Ovary (tissue), 9 donors: ENCODE results near the gene EXOC6B. TPM values are rescaled to one million over a fixed set of nuclear protein-coding genes. Genes with fewer than 3 reads are reported as not detected.

Experiments
- DNase-seq, 5 donors: peaks; one replicate each; pipeline ENCODE4 v3.0.0-alpha.2; 2019 to 2020
- H3K27ac ChIP-seq, 2 donors: fragments of 200-600 bp; one replicate each; pipeline versions ENCODE4 v1.5.1 to v1.8.0; 2019 to 2022
- H3K27me3 ChIP-seq: fragments of 200-600 bp; one replicate; pipeline ENCODE4 v1.8.0; 2022
- H3K36me3 ChIP-seq: fragments of 200-600 bp; sonication (generic); one replicate; pipeline ENCODE4 v1.5.1; 2019
- H3K4me1 ChIP-seq: one replicate; pipeline ENCODE4 v1.8.1; 2013; ENCODE audit warnings: mild to moderate bottlenecking, moderate library complexity; ENCODE audit not compliant: insufficient read depth
- H3K4me3 ChIP-seq: fragments of 200-600 bp; sonication (generic); one replicate; pipeline ENCODE4 v1.5.1; 2017
- H3K9me3 ChIP-seq, 2 donors: fragments of 200-600 bp in 1 of 2; sonication (generic) in 1 of 2; one replicate each; pipeline versions ENCODE4 v1.5.1 to v1.8.1; 2013 to 2019; ENCODE audit warnings: mild to moderate bottlenecking in 1 of 2, moderate library complexity in 1 of 2
- CTCF ChIP-seq, 3 donors: fragments of 450-650 bp in 2 of 3; fragments of 200-600 bp in 1 of 3; IDR thresholded peaks; one replicate each; pipeline versions ENCODE4 v1.5.1 to v1.8.0; 2016 to 2022; ENCODE audit warnings: antibody characterized with exemption in 3 of 3, mild to moderate bottlenecking in 1 of 3
- EP300 ChIP-seq: sonication (generic); formaldehyde crosslinking; IDR thresholded peaks from one replicate; pipeline ENCODE4 v1.6.1; 2017; ENCODE audit warnings: antibody characterized with exemption
- POLR2A ChIP-seq: fragments of 450-650 bp; IDR thresholded peaks from one replicate; pipeline ENCODE4 v1.6.1; 2017; ENCODE audit warnings: antibody characterized with exemption, mild to moderate bottlenecking, moderate library complexity
- WGBS, 3 donors: extraction: QIAGEN DNeasy Blood & Tissue Kit in 1 of 3; methylation state at CpG; one replicate each; pipeline versions ENCODE4 v1.1.5 to v1.1.7; 2013 to 2017; 5-methylcytosine and 5-hydroxymethylcytosine counted together
- intact Hi-C, 4 donors: fragments of 100-400 bp; cut with DNase I; formaldehyde crosslinking; loops; one replicate each; pipeline versions ENCODE4 v1.11.0 to v1.15.1; 2022 to 2023
- polyA plus RNA-seq, 2 donors: library from polyadenylated mRNA; stranded (reverse); fragments of 200-250 nt in 1 of 2; fragments of 350-450 nt in 1 of 2; fragmentation: Illumina TruSeq in 1 of 2; extraction: RNeasy Lipid Tissue Mini Kit (QIAGEN cat#74804) in 1 of 2; gene quantifications; one replicate each; pipeline ENCODE4 v1.2.3, GENCODE V29; 2013 to 2014
- total RNA-seq, 7 donors: library from RNA; depleted of rRNA in 2 of 7; stranded (reverse); fragments of >200 nt in 2 of 7; fragmentation: NEBNext Ultra II Directional in 3 of 7; extraction: Animal tissue kit (Norgen Biotek cat#: 25700) in 3 of 7; gene quantifications; one replicate each; pipeline versions ENCODE4 v1.1.0 to v1.2.4, GENCODE V29; 2016 to 2023
- donor health status: DM: no; HTN: no; CAD: no; lungs with moderate emphysema.
- donor health status: DM: no; HTN: no; CAD: no.
- donor health status: Bipolar disorder and iron deficiency.
- donor health status: DM: yes; HTN: yes; CAD: no.
- donor health status: DM: no; HTN: no; CAD: no.
- donor health status: DM: yes; HTN: yes; CAD: no.

The EXOC6B gene
- total and polyA plus RNA-seq, 9 donors: 11.9 to 84.9 (median 57.8) TPM

- Histone ChIP-seq H3K27me3 (no peaks in the 10 kb centered on the region), H3K4me3 (no peak overlapping the region), H3K36me3 (no peaks in the 10 kb centered on the region), H3K4me1 (peaks cover 4% of the 10 kb centered on the region), H3K9me3 (no peaks in the 10 kb centered on the region), H3K27ac (no peak overlapping the region)
- intact Hi-C loops: loop anchor here in 2 of 4 donors (10.0 kb wide), 2 partner anchors 648 to 1018 kb away; no protein-coding TSS in a partner anchor
- WGBS, 3 donors: 16 to 26% (median 17%) methylated on average over 2 of the region's 2 CpGs
- no peak for DNase-seq
- no peak for TF ChIP-seq CTCF (IDR thresholded peaks at IDR 0.05)
- no peak for TF ChIP-seq EP300
- TF ChIP-seq POLR2A: no peak
Observed at GRCh38 chr2:72572501-72572900, 253.3 kb downstream of the EXOC6B start.

GRCh38 chr2:72570413-72570812 is 255.4 kb downstream of the EXOC6B start:
- Histone ChIP-seq H3K4me3 (no peak overlapping the region), H3K27ac (no peak overlapping the region), H3K9me3 (no peaks in the 10 kb centered on the region), H3K36me3 (no peaks in the 10 kb centered on the region), H3K4me1 (peaks cover 2% of the 10 kb centered on the region), H3K27me3 (no peaks in the 10 kb centered on the region)
- 81 to 86% (median 84%) methylated on average over 1 of the region's 1 CpG for WGBS, 3 donors
- DNase-seq: no peak
- intact Hi-C loops: loop anchor here in 2 of 4 donors (10.0 kb wide), 2 partner anchors 646 to 1016 kb away; no protein-coding TSS in a partner anchor
- TF ChIP-seq POLR2A (no peak), CTCF (IDR thresholded peaks at IDR 0.05) (no peak), EP300 (no peak)

- DNase-seq: no peak
- Histone ChIP-seq H3K36me3 (no peaks in the 10 kb centered on the region), H3K4me1 (no peaks in the 10 kb centered on the region), H3K27me3 (no peaks in the 10 kb centered on the region), H3K27ac (no peak overlapping the region), H3K9me3 (no peaks in the 10 kb centered on the region), H3K4me3 (no peak overlapping the region)
- intact Hi-C loops: no loop called here
- TF ChIP-seq EP300: no peak
- TF ChIP-seq CTCF (IDR thresholded peaks at IDR 0.05): no peak
- WGBS, 3 donors: 27 to 31% (median 28%) methylated on average over 4 of the region's 4 CpGs
Observed at GRCh38 chr2:72562451-72563153, 263.2 kb downstream of the EXOC6B start.

GRCh38 chr2:72561621-72562318 is 264.1 kb downstream of the EXOC6B start:
- Histone ChIP-seq H3K27me3 (no peaks in the 10 kb centered on the region), H3K36me3 (no peaks in the 10 kb centered on the region), H3K9me3 (no peaks in the 10 kb centered on the region), H3K4me3 (no peak overlapping the region), H3K4me1 (no peaks in the 10 kb centered on the region), H3K27ac (peak overlapping the region in 1 of 2 donors; percentile 12)
- no peak for TF ChIP-seq CTCF (IDR thresholded peaks at IDR 0.05)
- 12 to 19% (median 13%) methylated on average over 4 of the region's 4 CpGs for WGBS, 3 donors
- intact Hi-C loops: no loop called here
- DNase-seq: no peak
